ENCODE measurements around the gene SS18.
"Not testable (repeated sequence)": the region's sequence is repeated elsewhere in the genome, so short reads cannot be mapped to it uniquely, and the experiment has no call there.

- TF ChIP-seq, protein P1, sequence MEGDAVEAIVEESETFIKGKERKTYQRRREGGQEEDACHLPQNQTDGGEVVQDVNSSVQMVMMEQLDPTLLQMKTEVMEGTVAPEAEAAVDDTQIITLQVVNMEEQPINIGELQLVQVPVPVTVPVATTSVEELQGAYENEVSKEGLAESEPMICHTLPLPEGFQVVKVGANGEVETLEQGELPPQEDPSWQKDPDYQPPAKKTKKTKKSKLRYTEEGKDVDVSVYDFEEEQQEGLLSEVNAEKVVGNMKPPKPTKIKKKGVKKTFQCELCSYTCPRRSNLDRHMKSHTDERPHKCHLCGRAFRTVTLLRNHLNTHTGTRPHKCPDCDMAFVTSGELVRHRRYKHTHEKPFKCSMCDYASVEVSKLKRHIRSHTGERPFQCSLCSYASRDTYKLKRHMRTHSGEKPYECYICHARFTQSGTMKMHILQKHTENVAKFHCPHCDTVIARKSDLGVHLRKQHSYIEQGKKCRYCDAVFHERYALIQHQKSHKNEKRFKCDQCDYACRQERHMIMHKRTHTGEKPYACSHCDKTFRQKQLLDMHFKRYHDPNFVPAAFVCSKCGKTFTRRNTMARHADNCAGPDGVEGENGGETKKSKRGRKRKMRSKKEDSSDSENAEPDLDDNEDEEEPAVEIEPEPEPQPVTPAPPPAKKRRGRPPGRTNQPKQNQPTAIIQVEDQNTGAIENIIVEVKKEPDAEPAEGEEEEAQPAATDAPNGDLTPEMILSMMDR (conservative IDR thresholded peaks at IDR 0.05; ENCODE audit: low read depth, low read length) = not testable (repeated sequence)
- TF ChIP-seq EZH2 (IDR thresholded peaks at IDR 0.05; ENCODE audit: borderline replicate concordance, low read depth, low read length, poor library complexity, severe bottlenecking) = not testable (repeated sequence)
These were observed 37.8 kb upstream of the SS18 start for GRCh38 chr18:26128192-26128591.

All from A673 (cell line).